SK-N-MC (cell line): ENCODE data around the gene PWP1.

ENCODE experiments used
- EZH2 ChIP-seq: fragments of 200-600 bp; sonication (generic); IDR thresholded peaks from one replicate; pipeline ENCODE4 v1.6.1; 2017; ENCODE audit warnings: antibody characterized with exemption
- POLR2AphosphoS5 ChIP-seq: IDR thresholded peaks from 2 replicates; pipeline ENCODE4 v1.6.1; 2012; ENCODE audit warnings: mild to moderate bottlenecking, low read depth, low read length, borderline replicate concordance

GRCh38 chr12:107657133-107657532, 28.5 kb upstream of the PWP1 start:
- TF ChIP-seq EZH2 (no peak), POLR2AphosphoS5 (no peak)
